OCI-LY3 (cell line): ENCODE results near the gene EPHB1.

ENCODE experiments used
- CTCF ChIP-seq: fragments of 200-600, 300-600 bp; sonication (generic); IDR thresholded peaks from 2 replicates; pipeline ENCODE4 v1.5.1; 2014; ENCODE audit warnings: antibody characterized with exemption, low read length, low read depth
- EZH2phosphoT487 ChIP-seq: fragments of 200-600 bp; shearing (Covaris generic); IDR thresholded peaks from 2 replicates; pipeline ENCODE4 v1.6.1; 2018; ENCODE audit warnings: antibody characterized with exemption, mixed run types, low read depth

GRCh38 chr3:135147657-135148056 lies 352.6 kb downstream of the EPHB1 start:
- no peak for TF ChIP-seq CTCF
- no peak for TF ChIP-seq EZH2phosphoT487
